NCI-H2196 treated with DMSO at 0.1 percent for 48 hours (cell line): Measurements from ENCODE around the gene TNFSF18.

Experiments
- DNase-seq: peaks from one replicate; lab custom pipeline; 2025; ENCODE audit not compliant: unreplicated experiment; lab: John Stamatoyannopoulos, UW

The TNFSF18 gene

GRCh38 chr1:173039626-173040025 lies 11.1 kb downstream of the TNFSF18 start:
- no peak for DNase-seq

- DNase-seq: no peak
Measured at GRCh38 chr1:173038875-173039554, 11.7 kb downstream of the TNFSF18 start.

GRCh38 chr1:173024543-173024942 lies 26.2 kb downstream of the TNFSF18 start:
- DNase-seq: no peak

- DNase-seq: no peak
Measured at GRCh38 chr1:173023343-173023742, 27.4 kb downstream of the TNFSF18 start.

GRCh38 chr1:173020138-173020750 lies 30.5 kb downstream of the TNFSF18 start:
- DNase-seq: no peak

GRCh38 chr1:173017792-173018191 lies 32.9 kb downstream of the TNFSF18 start:
- no peak for DNase-seq

- no peak for DNase-seq
Measured at GRCh38 chr1:173016419-173016818, 34.3 kb downstream of the TNFSF18 start.

- no peak for DNase-seq
Measured at GRCh38 chr1:173015629-173016028, 35.1 kb downstream of the TNFSF18 start.

GRCh38 chr1:173014160-173014559 lies 36.6 kb downstream of the TNFSF18 start:
- DNase-seq: no peak

GRCh38 chr1:173012126-173012525 lies 38.6 kb downstream of the TNFSF18 start:
- no peak for DNase-seq

- no peak for DNase-seq
Measured at GRCh38 chr1:173009597-173009996, 41.1 kb downstream of the TNFSF18 start.

- no peak for DNase-seq
Measured at GRCh38 chr1:173005196-173005864, 45.4 kb downstream of the TNFSF18 start.

GRCh38 chr1:173002891-173003838 lies 47.6 kb downstream of the TNFSF18 start:
- no peak for DNase-seq

- no peak for DNase-seq
Measured at GRCh38 chr1:172999349-172999748, 51.4 kb downstream of the TNFSF18 start.

GRCh38 chr1:172997941-172998361 lies 52.8 kb downstream of the TNFSF18 start:
- DNase-seq: no peak

- DNase-seq: no peak
Measured at GRCh38 chr1:172993640-172994039, 57.1 kb downstream of the TNFSF18 start.

- no peak for DNase-seq
Measured at GRCh38 chr1:172991674-172992400, 58.9 kb downstream of the TNFSF18 start.

- DNase-seq: no peak
Measured at GRCh38 chr1:172990598-172991215, 60.0 kb downstream of the TNFSF18 start.
